Body of pancreas (tissue), 4 donors: Measurements from ENCODE around the gene KLK2.

Experiments
- POLR2A ChIP-seq, 3 donors: fragments of 450-650 bp; IDR thresholded peaks; one replicate each; pipeline ENCODE4 v1.6.1; 2016; ENCODE audit warnings: antibody characterized with exemption in 3 of 3, mild to moderate bottlenecking in 2 of 3
- TF ChIP-seq, protein P1 (sequence below), 7 experiments: fragments of 450-650 bp in 4 of 7; fragments of 200-600 bp in 3 of 7; sonication (generic) in 3 of 7; IDR thresholded peaks; one replicate each; pipeline ENCODE4 v1.5.1; 2016 to 2019; ENCODE audit warnings: antibody characterized with exemption in 7 of 7

DNA sequence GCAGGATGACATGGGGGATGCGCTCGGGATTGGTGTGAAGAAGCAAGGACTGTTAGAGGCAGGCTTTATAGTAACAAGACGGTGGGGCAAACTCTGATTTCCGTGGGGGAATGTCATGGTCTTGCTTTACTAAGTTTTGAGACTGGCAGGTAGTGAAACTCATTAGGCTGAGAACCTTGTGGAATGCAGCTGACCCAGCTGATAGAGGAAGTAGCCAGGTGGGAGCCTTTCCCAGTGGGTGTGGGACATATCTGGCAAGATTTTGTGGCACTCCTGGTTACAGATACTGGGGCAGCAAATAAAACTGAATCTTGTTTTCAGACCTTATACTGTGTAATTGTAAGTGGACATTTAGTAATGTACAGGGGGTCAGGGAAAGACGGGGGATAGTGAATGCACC lies 7.0 kb downstream of the KLK2 start:
- TF ChIP-seq, protein P1, sequence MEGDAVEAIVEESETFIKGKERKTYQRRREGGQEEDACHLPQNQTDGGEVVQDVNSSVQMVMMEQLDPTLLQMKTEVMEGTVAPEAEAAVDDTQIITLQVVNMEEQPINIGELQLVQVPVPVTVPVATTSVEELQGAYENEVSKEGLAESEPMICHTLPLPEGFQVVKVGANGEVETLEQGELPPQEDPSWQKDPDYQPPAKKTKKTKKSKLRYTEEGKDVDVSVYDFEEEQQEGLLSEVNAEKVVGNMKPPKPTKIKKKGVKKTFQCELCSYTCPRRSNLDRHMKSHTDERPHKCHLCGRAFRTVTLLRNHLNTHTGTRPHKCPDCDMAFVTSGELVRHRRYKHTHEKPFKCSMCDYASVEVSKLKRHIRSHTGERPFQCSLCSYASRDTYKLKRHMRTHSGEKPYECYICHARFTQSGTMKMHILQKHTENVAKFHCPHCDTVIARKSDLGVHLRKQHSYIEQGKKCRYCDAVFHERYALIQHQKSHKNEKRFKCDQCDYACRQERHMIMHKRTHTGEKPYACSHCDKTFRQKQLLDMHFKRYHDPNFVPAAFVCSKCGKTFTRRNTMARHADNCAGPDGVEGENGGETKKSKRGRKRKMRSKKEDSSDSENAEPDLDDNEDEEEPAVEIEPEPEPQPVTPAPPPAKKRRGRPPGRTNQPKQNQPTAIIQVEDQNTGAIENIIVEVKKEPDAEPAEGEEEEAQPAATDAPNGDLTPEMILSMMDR (IDR thresholded peaks at IDR 0.05): no peak
- TF ChIP-seq POLR2A (IDR thresholded peaks at IDR 0.05): no peak
